HT-29 (cell line): Measurements from ENCODE around the gene ME2. TPM values are rescaled to one million over a fixed set of nuclear protein-coding genes. Genes with fewer than 3 reads are reported as not detected.
"Not testable (repeated sequence)": the region's sequence is repeated elsewhere in the genome, so short reads cannot be mapped to it uniquely, and the experiment has no call there.

Experiments used
- DNase-seq: peaks from one replicate; pipeline ENCODE4 v3.0.0-alpha.2; 2015; ENCODE audit warnings: low spot score
- total RNA-seq: library from RNA; depleted of rRNA; stranded (reverse); fragments of >200 nt; shearing (Covaris generic); gene quantifications from 2 replicates; pipeline ENCODE4 v1.2.3, GENCODE V29; 2014; rRNA removed

Gene ME2
- total RNA-seq: 23.4 and 28.9 TPM in 2 replicates

- DNase-seq: peak; percentile 82
These were observed at the start of gene ME2 for GRCh38 chr18:50878345-50879301. Gene ME2 (plus strand): TSS chr18:50879118. CDS start chr18:50895821, 16,703 bp downstream.

- no peak for DNase-seq
These were observed 49.3 kb upstream of the ME2 start for GRCh38 chr18:50829644-50830043.

GRCh38 chr18:50830544-50830943 is 48.4 kb upstream of the ME2 start:
- DNase-seq: no peak

- DNase-seq: no peak
These were observed 46.2 kb upstream of the ME2 start for GRCh38 chr18:50832754-50833153.

- not testable (repeated sequence) for DNase-seq
These were observed 45.4 kb upstream of the ME2 start for GRCh38 chr18:50833496-50833895.

- peak; percentile 55 for DNase-seq
These were observed 42.4 kb upstream of the ME2 start for GRCh38 chr18:50836521-50836957.

- DNase-seq: no peak
These were observed 39.6 kb upstream of the ME2 start for GRCh38 chr18:50839341-50839740.

- DNase-seq: no peak
These were observed 38.9 kb upstream of the ME2 start for GRCh38 chr18:50839996-50840395.

GRCh38 chr18:50842846-50843245 is 36.1 kb upstream of the ME2 start:
- DNase-seq: no peak

GRCh38 chr18:50844554-50844953 is 34.4 kb upstream of the ME2 start:
- no peak for DNase-seq

- no peak for DNase-seq
These were observed 34.0 kb upstream of the ME2 start for GRCh38 chr18:50844960-50845359.

GRCh38 chr18:50847192-50847591 is 31.7 kb upstream of the ME2 start:
- no peak for DNase-seq

GRCh38 chr18:50848061-50848551 is 30.8 kb upstream of the ME2 start:
- DNase-seq: no peak

- no peak for DNase-seq
These were observed 29.9 kb upstream of the ME2 start for GRCh38 chr18:50848991-50849390.

GRCh38 chr18:50849419-50849821 is 29.5 kb upstream of the ME2 start:
- no peak for DNase-seq

GRCh38 chr18:50850307-50851065 is 28.4 kb upstream of the ME2 start:
- no peak for DNase-seq

- no peak for DNase-seq
These were observed 25.1 kb upstream of the ME2 start for GRCh38 chr18:50853863-50854271.

- no peak for DNase-seq
These were observed 22.8 kb upstream of the ME2 start for GRCh38 chr18:50855976-50856757.

GRCh38 chr18:50857166-50857565 is 21.8 kb upstream of the ME2 start:
- not testable (repeated sequence) for DNase-seq

GRCh38 chr18:50857694-50858093 is 21.2 kb upstream of the ME2 start:
- no peak for DNase-seq

- DNase-seq: no peak
These were observed 18.9 kb upstream of the ME2 start for GRCh38 chr18:50859793-50860555.
